Neutrophil (primary cell): ENCODE data around the gene EIF4ENIF1.
"Not testable (repeated sequence)": the region's sequence is repeated elsewhere in the genome, so short reads cannot be mapped to it uniquely, and the experiment has no call there.

Experiments used
- H3K27ac ChIP-seq: fragments of 200-600 bp; sonication (generic); 2 replicates; pipeline ENCODE4 v1.5.1; 2016; ENCODE audit warnings: mild to moderate bottlenecking, moderate library complexity
- H3K27me3 ChIP-seq: fragments of 200-600 bp; sonication (generic); 2 replicates; pipeline ENCODE4 v1.6.0; 2016; ENCODE audit warnings: mild to moderate bottlenecking
- H3K36me3 ChIP-seq: fragments of 200-600 bp; sonication (generic); 2 replicates; pipeline ENCODE4 v1.5.1; 2017
- H3K4me1 ChIP-seq, 2 experiments: fragments of 200-600 bp in 1 of 2; sonication (generic) in 1 of 2; 1 replicate in 1 of 2; 2 replicates in 1 of 2; pipeline versions ENCODE4 v1.5.1 to v1.6.1; 2013 to 2016; ENCODE audit warnings: low read depth in 1 of 2, low read length in 1 of 2, mild to moderate bottlenecking in 1 of 2, moderate library complexity in 1 of 2; ENCODE audit not compliant: control insufficient read depth in 1 of 2, insufficient read depth in 1 of 2
- H3K4me3 ChIP-seq, 2 experiments: fragments of 200-600 bp in 1 of 2; sonication (generic) in 1 of 2; 1 replicate in 1 of 2; 2 replicates in 1 of 2; pipeline ENCODE4 v1.5.1; 2013 to 2016; ENCODE audit warnings: low read depth in 1 of 2, low read length in 1 of 2, mild to moderate bottlenecking in 1 of 2, moderate library complexity in 1 of 2
- H3K9me3 ChIP-seq: fragments of 200-600 bp; sonication (generic); 2 replicates; pipeline ENCODE4 v1.5.1; 2016
- CTCF ChIP-seq: fragments of 200-600 bp; sonication (generic); IDR thresholded peaks from 2 replicates; pipeline ENCODE4 v1.5.1; 2016; ENCODE audit warnings: antibody characterized with exemption

The EIF4ENIF1 gene

DNA sequence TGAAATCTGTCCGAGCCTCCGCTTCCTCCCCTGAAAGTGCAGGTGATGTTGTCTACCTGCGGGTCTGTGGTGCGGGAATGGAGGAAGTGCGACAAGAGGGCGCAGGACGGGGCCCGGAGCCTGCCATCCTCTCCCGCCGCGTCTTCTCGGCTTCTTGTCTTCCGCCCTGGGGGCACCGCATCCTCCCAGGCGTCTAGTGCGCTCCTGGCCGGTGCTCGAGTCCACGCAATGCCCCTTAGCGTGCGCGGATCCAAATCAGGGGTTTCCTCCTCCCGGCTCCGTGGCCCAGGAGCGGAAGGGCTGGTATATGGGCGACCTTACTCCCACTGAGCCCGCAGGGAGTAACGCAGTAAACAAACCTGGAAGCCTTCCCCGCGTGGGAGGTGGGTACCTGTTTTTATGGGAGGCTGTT is 7.1 kb upstream of the EIF4ENIF1 start:
- no peak for TF ChIP-seq CTCF
- no peaks in the 10 kb centered on the region for H3K27me3 ChIP-seq
- peak overlapping the region; percentile 84 to 90 for H3K4me3 ChIP-seq
- H3K36me3 ChIP-seq = no peaks in the 10 kb centered on the region
- no peaks in the 10 kb centered on the region for H3K9me3 ChIP-seq
- H3K4me1 ChIP-seq = peaks cover 19 to 21% of the 10 kb centered on the region in 2 experiments
- peak overlapping the region; percentile 93 for H3K27ac ChIP-seq

- TF ChIP-seq CTCF = peak; percentile 45
- Histone ChIP-seq H3K4me1 (peaks cover 24 to 27% of the 10 kb centered on the region in 2 experiments), H3K9me3 (no peaks in the 10 kb centered on the region)
Observed at GRCh38 chr22:31496007-31496734, 6.5 kb upstream of the EIF4ENIF1 start, which contains the start of gene SFI1. Gene SFI1 (plus strand): TSS chr22:31496536. CDS start chr22:31508285, 11,749 bp downstream.

GRCh38 chr22:31495343-31495742 is 5.7 kb upstream of the EIF4ENIF1 start:
- H3K4me1 ChIP-seq = peaks cover 33 to 35% of the 10 kb centered on the region in 2 experiments
- H3K27ac ChIP-seq = peak overlapping the region; percentile 93
- peak overlapping the region; percentile 84 to 90 for H3K4me3 ChIP-seq
- H3K36me3 ChIP-seq = no peaks in the 10 kb centered on the region
- H3K27me3 ChIP-seq = no peaks in the 10 kb centered on the region
- no peak for TF ChIP-seq CTCF
- H3K9me3 ChIP-seq = no peaks in the 10 kb centered on the region

More at GRCh38 chr22:31496007-31496734, 6.5 kb upstream of the EIF4ENIF1 start, which contains the start of gene SFI1:
- peak within 1 kb of the TSS; percentile 84 to 90 for H3K4me3 ChIP-seq
- H3K27ac ChIP-seq = peak within 1 kb of the TSS; percentile 93
- no peaks in the 10 kb centered on the region for H3K36me3 ChIP-seq
- H3K27me3 ChIP-seq = no peaks in the 10 kb centered on the region

GRCh38 chr22:31493355-31493754 is 3.7 kb upstream of the EIF4ENIF1 start:
- peaks cover 46 to 47% of the 10 kb centered on the region in 2 experiments for H3K4me1 ChIP-seq
- H3K27me3 ChIP-seq, H3K9me3 ChIP-seq, H3K4me3 ChIP-seq, H3K27ac ChIP-seq, H3K36me3 ChIP-seq: not testable (repeated sequence)

- Histone ChIP-seq H3K9me3 (no peaks in the 10 kb centered on the region), H3K4me1 (peaks cover 43 to 53% of the 10 kb centered on the region in 2 experiments), H3K27ac (peak overlapping the region; percentile 97), H3K36me3 (peaks cover 3% of the 10 kb centered on the region), H3K27me3 (no peaks in the 10 kb centered on the region), H3K4me3 (no peak overlapping the region)
- no peak for TF ChIP-seq CTCF
Observed at GRCh38 chr22:31492151-31492550, 2.5 kb upstream of the EIF4ENIF1 start.

DNA sequence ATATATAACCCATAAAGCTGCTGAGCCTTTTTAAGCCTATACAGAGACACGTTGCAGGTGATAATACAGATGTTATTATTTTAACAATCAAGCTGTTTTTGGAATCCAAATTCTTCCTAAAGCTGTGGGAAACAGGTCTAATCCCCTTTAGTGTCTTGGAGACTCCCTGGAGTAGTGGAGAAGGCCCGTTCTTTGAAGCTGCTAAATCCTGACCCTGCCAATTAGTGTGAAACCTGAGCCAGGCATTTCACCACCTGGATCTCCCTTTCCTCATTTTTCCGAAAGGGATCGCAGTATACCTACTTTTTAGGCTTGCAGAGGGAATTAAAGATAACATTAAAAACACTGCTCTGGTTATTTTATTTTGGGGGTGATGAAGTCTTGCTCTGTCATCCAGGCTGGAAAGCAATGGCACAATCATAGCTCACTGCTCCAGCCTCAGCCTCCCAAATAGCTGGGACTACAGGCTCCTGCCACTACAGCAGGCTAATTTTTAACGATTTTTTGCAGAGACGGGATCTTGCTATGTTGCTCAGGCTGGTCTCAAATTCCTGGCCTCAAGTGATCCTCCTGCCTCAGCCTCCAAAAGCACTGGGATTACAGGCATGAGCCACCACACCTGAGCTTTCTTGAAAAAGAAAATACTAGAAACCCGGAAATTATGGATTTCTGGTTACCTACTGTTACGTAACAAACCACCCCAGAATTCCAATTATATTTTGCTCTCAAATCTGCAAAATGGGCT is 1.7 kb upstream of the EIF4ENIF1 start:
- TF ChIP-seq CTCF = no peak
- Histone ChIP-seq H3K4me1 (peaks cover 39 to 46% of the 10 kb centered on the region in 2 experiments), H3K4me3 (no peak overlapping the region), H3K36me3 (peaks cover 8% of the 10 kb centered on the region), H3K9me3 (no peaks in the 10 kb centered on the region), H3K27me3 (no peaks in the 10 kb centered on the region), H3K27ac (peak overlapping the region; percentile 97)
